GM21576 (cell line): Measurements from ENCODE around the gene SYNCRIP.
"Not testable (repeated sequence)": the region's sequence is repeated elsewhere in the genome, so short reads cannot be mapped to it uniquely, and the experiment has no call there.

Source experiments
- ATAC-seq: cut with Tn5 transposase; IDR thresholded peaks from one replicate; pipeline ENCODE4 v1.9.1; 2021; ENCODE audit warnings: mild to moderate bottlenecking, moderate library complexity; ENCODE audit not compliant: unreplicated experiment

The SYNCRIP gene

GRCh38 chr6:85670573-85670972, 27.9 kb upstream of the SYNCRIP start:
- no peak for ATAC-seq

GRCh38 chr6:85669735-85670194, 27.1 kb upstream of the SYNCRIP start:
- peak; percentile 97 for ATAC-seq

GRCh38 chr6:85662251-85662650, 19.6 kb upstream of the SYNCRIP start:
- no peak for ATAC-seq

GRCh38 chr6:85660181-85660611, 17.5 kb upstream of the SYNCRIP start:
- no peak for ATAC-seq

- ATAC-seq = no peak
These were observed 7.9 kb upstream of the SYNCRIP start for GRCh38 chr6:85650606-85651005.

GRCh38 chr6:85644279-85644762, 1.6 kb upstream of the SYNCRIP start:
- ATAC-seq = no peak

- peak; percentile 54 for ATAC-seq
These were observed 1.0 kb upstream of the SYNCRIP start for GRCh38 chr6:85643537-85644278.

- ATAC-seq = no peak
These were observed 551 bp downstream of the SYNCRIP start for GRCh38 chr6:85641897-85642773.

- no peak for ATAC-seq
These were observed 1.2 kb downstream of the SYNCRIP start for GRCh38 chr6:85641522-85641896.

GRCh38 chr6:85640821-85641220, 1.9 kb downstream of the SYNCRIP start:
- no peak for ATAC-seq

GRCh38 chr6:85637579-85637978, 5.1 kb downstream of the SYNCRIP start:
- ATAC-seq = no peak

GRCh38 chr6:85632164-85632942, 10.3 kb downstream of the SYNCRIP start:
- ATAC-seq = no peak

GRCh38 chr6:85631117-85631516, 11.6 kb downstream of the SYNCRIP start:
- not testable (repeated sequence) for ATAC-seq

- no peak for ATAC-seq
These were observed 14.3 kb downstream of the SYNCRIP start for GRCh38 chr6:85628353-85628752.

GRCh38 chr6:85620308-85620707, 22.4 kb downstream of the SYNCRIP start:
- no peak for ATAC-seq

GRCh38 chr6:85614780-85615179, 27.9 kb downstream of the SYNCRIP start:
- no peak for ATAC-seq

- ATAC-seq = no peak
These were observed 29.8 kb downstream of the SYNCRIP start for GRCh38 chr6:85612690-85613474.

GRCh38 chr6:85610182-85610895, 32.3 kb downstream of the SYNCRIP start:
- no peak for ATAC-seq

GRCh38 chr6:85602100-85602499, 40.6 kb downstream of the SYNCRIP start:
- ATAC-seq = no peak
